ENCODE data around the gene MED12L. TPM values are rescaled to one million over a fixed set of nuclear protein-coding genes. Genes with fewer than 3 reads are reported as not detected.
"Not testable (repeated sequence)": the region's sequence is repeated elsewhere in the genome, so short reads cannot be mapped to it uniquely, and the experiment has no call there.

Gene MED12L
- total RNA-seq, 1 donor, result 2.2 TPM

DNA sequence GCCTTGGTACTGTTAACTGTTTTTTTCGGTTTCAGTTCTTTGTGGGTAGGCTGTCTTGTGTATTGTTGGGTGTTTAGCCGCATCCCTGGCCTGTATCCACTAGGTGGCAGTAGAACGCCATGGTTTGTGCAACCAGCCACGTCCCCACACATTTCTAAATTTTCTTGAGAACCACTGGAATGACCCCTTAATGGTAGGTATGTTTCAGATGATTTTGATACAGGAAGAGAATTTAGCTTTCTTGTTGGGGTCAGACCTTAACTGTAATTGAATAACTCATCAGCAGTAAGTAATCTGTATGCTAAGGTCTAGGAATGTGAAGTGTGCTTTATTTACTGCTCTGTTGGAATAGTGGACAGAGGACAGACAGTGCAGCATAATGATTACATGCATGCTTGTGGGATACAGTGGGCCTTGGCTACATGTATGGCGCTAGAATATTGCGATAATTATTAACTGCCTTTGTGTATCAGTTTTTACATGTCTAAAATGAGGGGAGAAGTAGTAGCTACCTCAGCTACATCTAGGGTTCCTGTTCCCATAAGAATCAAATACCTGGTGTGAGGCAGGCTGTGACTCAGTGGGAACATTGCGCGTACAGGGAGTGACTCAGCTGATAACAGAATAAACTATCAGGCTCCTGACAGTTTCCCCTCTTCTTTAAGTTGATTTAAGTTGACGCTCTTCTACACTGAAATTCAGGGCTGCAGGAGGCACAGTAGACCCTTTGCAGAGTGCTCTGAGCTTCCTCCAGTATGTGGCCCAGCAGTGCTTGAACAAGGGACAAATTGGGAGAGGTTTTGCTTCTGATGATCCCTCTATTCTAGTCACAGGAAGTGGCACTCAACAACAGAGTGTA is 142.6 kb downstream of the MED12L start:
- H3K36me3 ChIP-seq (ENCODE audit: insufficient read depth, low read length), result no peaks in the 10 kb centered on the region
- H3K27me3 ChIP-seq (ENCODE audit: insufficient read depth, low read length), result peaks cover 2% of the 10 kb centered on the region
- peak overlapping the region; percentile 10 for H3K4me3 ChIP-seq (ENCODE audit: insufficient read depth, low read length)
- no peaks in the 10 kb centered on the region for H3K9me3 ChIP-seq (ENCODE audit: low read depth, low read length)
- H4K20me1 ChIP-seq (ENCODE audit: insufficient read depth, low read length), result no peaks in the 10 kb centered on the region
- TF ChIP-seq, protein P1, sequence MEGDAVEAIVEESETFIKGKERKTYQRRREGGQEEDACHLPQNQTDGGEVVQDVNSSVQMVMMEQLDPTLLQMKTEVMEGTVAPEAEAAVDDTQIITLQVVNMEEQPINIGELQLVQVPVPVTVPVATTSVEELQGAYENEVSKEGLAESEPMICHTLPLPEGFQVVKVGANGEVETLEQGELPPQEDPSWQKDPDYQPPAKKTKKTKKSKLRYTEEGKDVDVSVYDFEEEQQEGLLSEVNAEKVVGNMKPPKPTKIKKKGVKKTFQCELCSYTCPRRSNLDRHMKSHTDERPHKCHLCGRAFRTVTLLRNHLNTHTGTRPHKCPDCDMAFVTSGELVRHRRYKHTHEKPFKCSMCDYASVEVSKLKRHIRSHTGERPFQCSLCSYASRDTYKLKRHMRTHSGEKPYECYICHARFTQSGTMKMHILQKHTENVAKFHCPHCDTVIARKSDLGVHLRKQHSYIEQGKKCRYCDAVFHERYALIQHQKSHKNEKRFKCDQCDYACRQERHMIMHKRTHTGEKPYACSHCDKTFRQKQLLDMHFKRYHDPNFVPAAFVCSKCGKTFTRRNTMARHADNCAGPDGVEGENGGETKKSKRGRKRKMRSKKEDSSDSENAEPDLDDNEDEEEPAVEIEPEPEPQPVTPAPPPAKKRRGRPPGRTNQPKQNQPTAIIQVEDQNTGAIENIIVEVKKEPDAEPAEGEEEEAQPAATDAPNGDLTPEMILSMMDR (IDR thresholded peaks at IDR 0.05; ENCODE audit: extremely low read depth, low read depth, low read length), result peak; percentile 97
- H3K4me1 ChIP-seq (ENCODE audit: insufficient read depth, low read length), result peaks cover 32% of the 10 kb centered on the region
- peak overlapping the region; percentile 62 for H3K4me2 ChIP-seq (ENCODE audit: insufficient read depth, low read length)
- H3K27ac ChIP-seq (ENCODE audit: low read depth, low read length), result peak overlapping the region; percentile 73
- H3K79me2 ChIP-seq (ENCODE audit: insufficient read depth, low read length), result no peaks in the 10 kb centered on the region
- DNase-seq (ENCODE audit: insufficient read length, low spot score, missing footprints), result peak; percentile 71
- peak overlapping the region; percentile 12 for H2AFZ ChIP-seq (ENCODE audit: low read length)

- TF ChIP-seq, protein P1 (IDR thresholded peaks at IDR 0.05; ENCODE audit: extremely low read depth, low read depth, low read length), result no peak
- Histone ChIP-seq H3K27ac (ENCODE audit: low read depth, low read length) (peak overlapping the region; percentile 73), H2AFZ (ENCODE audit: low read length) (peak overlapping the region; percentile 12), H4K20me1 (ENCODE audit: insufficient read depth, low read length) (no peaks in the 10 kb centered on the region), H3K4me3 (ENCODE audit: insufficient read depth, low read length) (peak overlapping the region; percentile 10), H3K79me2 (ENCODE audit: insufficient read depth, low read length) (no peaks in the 10 kb centered on the region), H3K36me3 (ENCODE audit: insufficient read depth, low read length) (no peaks in the 10 kb centered on the region), H3K9me3 (ENCODE audit: low read depth, low read length) (no peaks in the 10 kb centered on the region), H3K4me1 (ENCODE audit: insufficient read depth, low read length) (peaks cover 32% of the 10 kb centered on the region), H3K27me3 (ENCODE audit: insufficient read depth, low read length) (peaks cover 4% of the 10 kb centered on the region), H3K4me2 (ENCODE audit: insufficient read depth, low read length) (peak overlapping the region; percentile 62)
- peak; percentile 35 for DNase-seq (ENCODE audit: insufficient read length, low spot score, missing footprints)
Observed at GRCh38 chr3:151228666-151229040, 143.2 kb downstream of the MED12L start.

GRCh38 chr3:151230646-151231045 is 145.2 kb downstream of the MED12L start:
- Histone ChIP-seq H3K4me3 (ENCODE audit: insufficient read depth, low read length) (no peak overlapping the region), H4K20me1 (ENCODE audit: insufficient read depth, low read length) (no peaks in the 10 kb centered on the region), H2AFZ (ENCODE audit: low read length) (no peak overlapping the region), H3K4me2 (ENCODE audit: insufficient read depth, low read length) (no peak overlapping the region), H3K4me1 (ENCODE audit: insufficient read depth, low read length) (peaks cover 32% of the 10 kb centered on the region), H3K36me3 (ENCODE audit: insufficient read depth, low read length) (no peaks in the 10 kb centered on the region), H3K79me2 (ENCODE audit: insufficient read depth, low read length) (no peaks in the 10 kb centered on the region), H3K9me3 (ENCODE audit: low read depth, low read length) (no peaks in the 10 kb centered on the region), H3K27me3 (ENCODE audit: insufficient read depth, low read length) (peaks cover 11% of the 10 kb centered on the region), H3K27ac (ENCODE audit: low read depth, low read length) (no peak overlapping the region)
- TF ChIP-seq, protein P1 (IDR thresholded peaks at IDR 0.05; ENCODE audit: extremely low read depth, low read depth, low read length), result no peak
- no peak for DNase-seq (ENCODE audit: insufficient read length, low spot score, missing footprints)

DNA sequence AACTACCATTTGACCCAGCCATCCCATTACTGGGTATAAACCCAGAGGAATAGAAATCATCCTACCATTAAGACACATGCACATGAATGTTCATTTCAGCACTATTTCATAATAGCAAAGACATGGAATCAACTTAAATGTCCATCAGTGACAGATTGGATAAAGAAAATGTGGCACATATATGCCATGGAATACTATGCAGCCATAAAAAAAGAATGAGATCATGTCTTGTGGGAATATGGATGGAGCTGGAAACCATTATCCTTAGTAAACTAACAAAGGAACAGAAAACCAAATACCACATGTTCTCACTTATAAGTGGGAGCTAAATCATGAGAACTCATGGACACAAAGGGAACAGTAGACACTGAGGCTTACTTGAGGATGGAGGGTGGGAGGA is 146.9 kb downstream of the MED12L start:
- not testable (repeated sequence) for H3K36me3 ChIP-seq (ENCODE audit: insufficient read depth, low read length); H3K4me2 ChIP-seq (ENCODE audit: insufficient read depth, low read length); H2AFZ ChIP-seq (ENCODE audit: low read length); H4K20me1 ChIP-seq (ENCODE audit: insufficient read depth, low read length); DNase-seq (ENCODE audit: insufficient read length, low spot score, missing footprints); H3K79me2 ChIP-seq (ENCODE audit: insufficient read depth, low read length); H3K9me3 ChIP-seq (ENCODE audit: low read depth, low read length); H3K27ac ChIP-seq (ENCODE audit: low read depth, low read length); H3K4me3 ChIP-seq (ENCODE audit: insufficient read depth, low read length)
- Histone ChIP-seq H3K27me3 (ENCODE audit: insufficient read depth, low read length) (peaks cover 11% of the 10 kb centered on the region), H3K4me1 (ENCODE audit: insufficient read depth, low read length) (peaks cover 17% of the 10 kb centered on the region)
